GM21786 (cell line): ENCODE results near the gene SYNGR2.

Experiments used
- ATAC-seq: cut with Tn5 transposase; IDR thresholded peaks from one replicate; pipeline ENCODE4 v1.9.1; 2021; ENCODE audit not compliant: unreplicated experiment

The SYNGR2 gene

GRCh38 chr17:78197147-78197832, 28.9 kb downstream of the SYNGR2 start:
- no peak for ATAC-seq

GRCh38 chr17:78200451-78200850, 32.1 kb downstream of the SYNGR2 start:
- ATAC-seq: no peak

- no peak for ATAC-seq
Measured at GRCh38 chr17:78202666-78203065, 34.3 kb downstream of the SYNGR2 start.

DNA sequence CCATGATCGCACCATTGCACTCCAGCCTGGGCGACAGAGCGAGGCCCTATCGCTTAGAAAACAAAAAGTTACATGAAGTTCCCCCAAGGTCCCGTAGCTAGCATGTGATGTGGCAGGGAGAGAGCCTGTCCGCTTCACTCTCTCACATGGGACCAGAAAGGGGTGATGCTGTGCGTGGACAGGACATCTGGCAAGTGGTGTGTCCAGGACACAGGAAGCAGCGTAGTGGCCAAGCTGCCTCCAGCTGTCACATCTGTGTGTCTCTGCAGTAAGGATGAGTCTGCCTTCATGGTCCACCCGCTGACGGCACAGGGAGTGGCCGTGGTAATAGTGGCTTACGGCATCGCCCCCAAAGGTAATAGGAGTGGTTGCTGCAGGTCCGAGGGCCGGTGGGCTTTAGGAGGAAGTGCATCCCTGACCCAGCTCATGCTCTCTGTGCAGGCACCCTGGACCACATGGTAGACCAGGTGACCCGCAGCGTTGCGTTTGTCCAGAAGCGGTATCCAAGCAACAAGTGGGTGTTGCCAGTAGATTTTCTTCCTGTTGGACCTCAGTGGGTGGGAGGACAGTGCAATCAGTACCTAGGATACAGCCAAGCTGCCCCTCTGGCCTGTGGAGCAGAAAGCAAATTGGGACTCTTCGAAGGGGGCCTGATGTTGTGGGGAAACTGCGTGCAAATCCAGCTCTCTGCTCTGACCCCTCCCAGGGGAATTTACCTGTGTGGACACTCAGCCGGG, 36.2 kb downstream of the SYNGR2 start:
- ATAC-seq: no peak

DNA sequence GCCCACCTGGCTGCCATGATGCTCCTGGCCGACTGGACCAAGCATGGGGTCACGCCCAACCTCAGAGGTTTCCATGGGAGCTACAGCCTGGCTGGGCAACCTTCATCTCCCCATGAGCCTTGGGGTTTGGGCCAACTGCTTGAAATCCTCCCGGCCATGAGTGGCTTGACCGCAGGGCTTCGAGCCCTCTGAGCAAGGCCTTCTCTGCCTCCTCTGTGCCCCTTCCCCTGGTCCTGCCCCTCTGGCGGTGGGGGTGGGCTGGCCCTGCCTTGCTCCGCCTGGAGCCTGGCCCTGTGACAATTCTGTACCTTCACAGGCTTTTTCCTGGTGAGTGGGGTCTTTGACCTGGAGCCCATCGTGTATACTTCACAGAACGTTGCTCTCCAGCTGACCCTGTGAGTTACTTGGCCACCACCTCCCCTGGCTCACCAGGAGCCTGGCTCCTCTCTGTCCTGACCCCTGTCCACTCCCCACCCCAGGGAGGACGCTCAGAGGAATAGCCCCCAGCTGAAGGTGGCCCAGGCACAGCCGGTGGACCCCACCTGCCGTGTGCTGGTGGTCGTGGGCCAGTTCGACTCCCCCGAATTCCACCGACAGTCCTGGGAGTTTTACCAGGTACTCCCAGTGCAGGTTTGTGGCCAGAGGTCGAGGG, 36.9 kb downstream of the SYNGR2 start:
- ATAC-seq: no peak

- no peak for ATAC-seq
Measured at GRCh38 chr17:78206298-78206697, 37.9 kb downstream of the SYNGR2 start.

GRCh38 chr17:78208486-78208885, 40.1 kb downstream of the SYNGR2 start:
- ATAC-seq: no peak

- no peak for ATAC-seq
Measured at GRCh38 chr17:78210111-78210510, 41.7 kb downstream of the SYNGR2 start.

DNA sequence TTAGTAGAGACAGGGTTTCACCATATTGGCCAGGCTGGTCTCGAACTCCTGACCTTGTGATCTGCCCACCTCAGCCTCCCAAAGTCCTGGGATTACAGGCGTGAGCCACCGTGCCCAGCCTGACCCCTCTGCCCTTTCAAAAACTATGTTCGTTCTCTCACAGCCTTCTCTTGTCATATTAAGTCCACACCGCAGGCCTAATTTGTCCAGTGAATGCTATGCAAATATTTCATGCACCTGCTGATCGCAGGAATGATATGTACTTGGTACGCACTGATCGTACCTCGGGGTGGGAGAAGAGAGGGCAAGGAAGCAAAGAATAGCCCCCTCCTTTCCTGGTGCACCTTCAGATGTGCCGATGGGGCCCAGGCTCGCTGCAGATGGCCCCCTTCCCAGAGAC, 42.7 kb downstream of the SYNGR2 start:
- no peak for ATAC-seq

GRCh38 chr17:78214016-78214705, 45.8 kb downstream of the SYNGR2 start, which contains the start of gene BIRC5:
TSS of gene BIRC5 (plus strand) at chr17:78214253. CDS start at chr17:78214317, 64 bp downstream.
- no peak for ATAC-seq

DNA sequence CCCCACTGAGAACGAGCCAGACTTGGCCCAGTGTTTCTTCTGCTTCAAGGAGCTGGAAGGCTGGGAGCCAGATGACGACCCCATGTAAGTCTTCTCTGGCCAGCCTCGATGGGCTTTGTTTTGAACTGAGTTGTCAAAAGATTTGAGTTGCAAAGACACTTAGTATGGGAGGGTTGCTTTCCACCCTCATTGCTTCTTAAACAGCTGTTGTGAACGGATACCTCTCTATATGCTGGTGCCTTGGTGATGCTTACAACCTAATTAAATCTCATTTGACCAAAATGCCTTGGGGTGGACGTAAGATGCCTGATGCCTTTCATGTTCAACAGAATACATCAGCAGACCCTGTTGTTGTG, 46.3 kb downstream of the SYNGR2 start:
- no peak for ATAC-seq

- no peak for ATAC-seq
Measured at GRCh38 chr17:78219396-78220150, 51.2 kb downstream of the SYNGR2 start.
